GM12878 (cell line): Measurements from ENCODE around the gene NAALAD2. TPM values are rescaled to one million over a fixed set of nuclear protein-coding genes. Genes with fewer than 3 reads are reported as not detected.
"Not testable (repeated sequence)": the region's sequence is repeated elsewhere in the genome, so short reads cannot be mapped to it uniquely, and the experiment has no call there.

Experiments
- ATAC-seq: fragments of 200-7000 bp; cut with Tn5 transposase; 3 replicates; pipeline ENCODE4 v1.9.1; 2020; ENCODE audit warnings: mild to moderate bottlenecking, moderate library complexity
- BruUV-seq: library from RNA; stranded (reverse); fragments of 400-500 nt; replicated peaks from 2 replicates; lab custom pipeline; 2021; lab: Mats Ljungman, UMichigan
- CTCF ChIA-PET: fragments of 300-600 bp; sonication (Branson Sonifier 250); formaldehyde crosslinking; extraction: SDS; loops from one replicate; lab custom pipeline; 2021; ENCODE audit warnings: inconsistent platforms; lab: Yijun Ruan, JAX
- POLR2A ChIA-PET: fragments of 350-600 bp; formaldehyde crosslinking; extraction: SDS; loops from one replicate; lab custom pipeline; 2021; ENCODE audit warnings: inconsistent platforms; lab: Charles Lee
- RAD21 ChIA-PET: fragments of 300-600 bp; sonication (Branson Sonifier 250); formaldehyde crosslinking; loops from one replicate; lab custom pipeline; 2023; ENCODE audit warnings: antibody characterized with exemption; ENCODE audit not compliant: unreplicated experiment; lab: Charles Lee
- SMC1A ChIA-PET: fragments of 300-600 bp; sonication (Branson Sonifier 250); formaldehyde crosslinking; loops from one replicate; lab custom pipeline; 2023; ENCODE audit not compliant: unreplicated experiment, uncharacterized antibody; lab: Charles Lee
- DNase-seq: peaks from one replicate; pipeline ENCODE4 v3.0.0-alpha.2; 2011; ENCODE audit warnings: low read depth, low spot score
- FAIRE-seq: peaks from 3 replicates; lab custom pipeline; 2011; peaks lifted over from hg19 to GRCh38; lab: Jason Lieb, UNC
- H2AFZ ChIP-seq: 2 replicates; pipeline ENCODE4 v1.6.0; 2011; ENCODE audit warnings: low read depth, low read length, control low read depth; ENCODE audit not compliant: control insufficient read depth
- H3K27ac ChIP-seq: 2 replicates; pipeline ENCODE4 v1.5.1; 2011; ENCODE audit warnings: control low read depth; ENCODE audit not compliant: control insufficient read depth, insufficient read depth
- H3K27me3 ChIP-seq, 2 experiments: replicated peaks in 1 of 2; 2 replicates each; pipeline versions ENCODE4 v1.6.0 to v1.6.1; 2011; ENCODE audit warnings: low read length in 1 of 2; ENCODE audit not compliant: control insufficient read depth in 2 of 2, insufficient read depth in 2 of 2
- H3K36me3 ChIP-seq, 2 experiments: 2 replicates each; pipeline ENCODE4 v1.5.1; 2011; ENCODE audit warnings: low read length in 1 of 2; ENCODE audit not compliant: control insufficient read depth in 2 of 2, insufficient read depth in 2 of 2
- H3K4me1 ChIP-seq: 2 replicates; pipeline ENCODE4 v1.6.1; 2011; ENCODE audit warnings: mild to moderate bottlenecking, low read length, moderate library complexity, mixed read lengths; ENCODE audit not compliant: control insufficient read depth, insufficient read depth
- H3K4me2 ChIP-seq: 2 replicates; pipeline ENCODE4 v1.6.0; 2011; ENCODE audit warnings: control low read depth; ENCODE audit not compliant: control insufficient read depth, insufficient read depth
- H3K4me3 ChIP-seq: fragments of 200-600 bp; sonication (generic); 2 replicates; pipeline ENCODE4 v1.5.1; 2016
- H3K79me2 ChIP-seq: 2 replicates; pipeline ENCODE4 v1.6.0; 2011; ENCODE audit warnings: low read length; ENCODE audit not compliant: control insufficient read depth, insufficient read depth
- H3K9ac ChIP-seq: 2 replicates; pipeline ENCODE4 v1.8.0; 2011; ENCODE audit warnings: low read length, control low read depth, mixed read lengths; ENCODE audit not compliant: control insufficient read depth, insufficient read depth
- H3K9me3 ChIP-seq: replicated peaks from 3 replicates; pipeline ENCODE4 v1.5.1; 2011; ENCODE audit warnings: mild to moderate bottlenecking, low read length; ENCODE audit not compliant: control insufficient read depth, insufficient read depth
- H4K20me1 ChIP-seq: 2 replicates; pipeline ENCODE4 v1.6.0; 2011; ENCODE audit not compliant: control insufficient read depth, insufficient read depth
- whole genome bisulfite sequencing: methylation state at CpG from one replicate; pipeline ENCODE4 v1.1.6; 2016; ENCODE audit warnings: low lambda C conversion rate; ENCODE audit not compliant: insufficient replicate concordance, insufficient coverage; ENCODE audit errors: missing lambda C conversion rate; 5-methylcytosine and 5-hydroxymethylcytosine counted together
- in situ Hi-C: fragments of 300-500 bp; cut with MboI; formaldehyde crosslinking; loops from 9 replicates; pipeline ENCODE4 v1.14.3; 2018; ENCODE audit warnings: mixed read lengths
- intact Hi-C: fragments of 100-400 bp; cut with micrococcal nuclease; formaldehyde crosslinking; loops from one replicate; pipeline ENCODE4 v1.14.2; 2022; ENCODE audit not compliant: unreplicated experiment
- polyA plus RNA-seq, 11 experiments: library from polyadenylated mRNA; depleted of rRNA in 4 of 11; unstranded in 6 of 11; stranded (reverse) in 5 of 11; fragments of >200 nt; fragmentation: Nextera tagmentation in 4 of 11; fragmentation: Illumina TruSeq in 1 of 11; extraction: Ambion mirVana in 4 of 11; extraction: Trizol in 1 of 11; gene quantifications; 1 replicate in 1 of 11; 2 replicates in 10 of 11; pipeline versions ENCODE4 v1.2.1 to v1.2.3, GENCODE V29; 2011 to 2016; ENCODE audit warnings: inconsistent platforms in 2 of 11, missing spikeins in 2 of 11, low read depth in 1 of 11
- total RNA-seq, 4 experiments: library from RNA; depleted of rRNA in 3 of 4; stranded (reverse); fragments of >200 nt in 3 of 4; fragmentation: Illumina TruSeq in 1 of 4; extraction: Trizol in 1 of 4; gene quantifications; 2 replicates each; pipeline versions ENCODE4 v1.2.1 to v1.2.3, GENCODE V29; 2013 to 2021

Gene NAALAD2
- total and polyA plus RNA-seq, 10 of the 15 experiments (the other 5 are each of a cell fraction or from before 2014, with no cell fraction given): 0.05 to 0.24 (median 0.11) TPM; not detected in 5

- H2AFZ ChIP-seq, H3K4me2 ChIP-seq, H3K9ac ChIP-seq, CTCF ChIA-PET, POLR2A ChIA-PET, H3K4me1 ChIP-seq, H4K20me1 ChIP-seq, BruUV-seq, H3K36me3 ChIP-seq, in situ Hi-C loops, DNase-seq, H3K27ac ChIP-seq, H3K27me3 ChIP-seq, H3K9me3 ChIP-seq, RAD21 ChIA-PET, H3K79me2 ChIP-seq, SMC1A ChIA-PET, FAIRE-seq, intact Hi-C loops, H3K4me3 ChIP-seq, ATAC-seq: not testable (repeated sequence)
- 60% methylated on average over 16 of the region's 28 CpGs for WGBS
Observed at GRCh38 chr11:90095230-90095924, 39.1 kb upstream of the NAALAD2 start.

- FAIRE-seq, H3K36me3 ChIP-seq, H3K4me3 ChIP-seq, H2AFZ ChIP-seq, H3K27me3 ChIP-seq, ATAC-seq, H3K4me2 ChIP-seq, H3K4me1 ChIP-seq, BruUV-seq, H3K9ac ChIP-seq, H3K27ac ChIP-seq, H3K9me3 ChIP-seq, CTCF ChIA-PET, SMC1A ChIA-PET, intact Hi-C loops, H4K20me1 ChIP-seq, in situ Hi-C loops, POLR2A ChIA-PET, DNase-seq, RAD21 ChIA-PET, H3K79me2 ChIP-seq: not testable (repeated sequence)
- WGBS: 44% methylated on average over 4 of the region's 4 CpGs
Observed at GRCh38 chr11:90098261-90098660, 36.2 kb upstream of the NAALAD2 start.
